ENCODE data around the gene ZNF581.

Gene ZNF581

GRCh38 chr19:55684946-55685681 is 41.7 kb downstream of the ZNF581 start:
- no peak for FAIRE-seq

GRCh38 chr19:55685776-55686175 is 42.3 kb downstream of the ZNF581 start:
- no peak for FAIRE-seq

GRCh38 chr19:55686311-55687050 is 43.0 kb downstream of the ZNF581 start:
- FAIRE-seq, result no peak

GRCh38 chr19:55687281-55688201 is 44.1 kb downstream of the ZNF581 start:
- FAIRE-seq, result no peak

- FAIRE-seq, result no peak
Measured at GRCh38 chr19:55688422-55689218, 45.2 kb downstream of the ZNF581 start.

- FAIRE-seq, result no peak
Measured at GRCh38 chr19:55689411-55690108, 46.1 kb downstream of the ZNF581 start.

- FAIRE-seq, result no peak
Measured at GRCh38 chr19:55690109-55690768, 46.8 kb downstream of the ZNF581 start.

- no peak for FAIRE-seq
Measured at GRCh38 chr19:55690769-55691545, 47.5 kb downstream of the ZNF581 start.

- no peak for FAIRE-seq
Measured at GRCh38 chr19:55691561-55692481, 48.4 kb downstream of the ZNF581 start.

GRCh38 chr19:55692681-55693081 is 49.2 kb downstream of the ZNF581 start:
- FAIRE-seq, result no peak

- FAIRE-seq, result no peak
Measured at GRCh38 chr19:55693336-55693974, 50.0 kb downstream of the ZNF581 start.

- no peak for FAIRE-seq
Measured at GRCh38 chr19:55694241-55694655, 50.8 kb downstream of the ZNF581 start.

- no peak for FAIRE-seq
Measured at GRCh38 chr19:55694656-55695491, 51.4 kb downstream of the ZNF581 start.

Measured in G401.6 (cell line).